GM12801 (cell line): Measurements from ENCODE around the gene PSMC3.

Source experiments
- CTCF ChIP-seq: IDR thresholded peaks from one replicate; pipeline ENCODE4 v1.5.1; 2011; ENCODE audit warnings: control low read depth; ENCODE audit not compliant: insufficient read length; ENCODE audit errors: extremely low read depth

Gene PSMC3

DNA sequence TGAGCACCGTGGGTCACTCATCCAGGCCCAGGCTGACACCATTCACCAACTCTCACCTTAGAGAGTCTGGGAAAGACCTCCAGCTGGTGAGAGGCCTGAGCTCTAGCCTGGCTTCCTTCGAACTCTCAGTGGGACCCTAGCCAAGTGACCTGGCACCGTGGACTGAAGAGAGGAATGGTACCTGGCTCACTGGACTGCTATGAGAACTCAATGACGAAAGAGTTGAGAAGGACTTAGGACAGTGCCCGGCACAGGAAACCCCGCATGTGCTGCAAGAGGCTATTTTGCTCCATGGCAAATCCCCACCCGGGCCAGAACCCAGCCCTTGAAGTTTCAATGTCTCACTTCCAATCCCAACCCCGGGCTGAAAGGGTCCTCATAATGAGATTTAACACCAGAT is 23.3 kb upstream of the PSMC3 start:
- TF ChIP-seq CTCF, result no peak

- no peak for TF ChIP-seq CTCF
Observed at GRCh38 chr11:47448566-47449427, 22.6 kb upstream of the PSMC3 start, which contains the start of gene RAPSN. Gene RAPSN, minus strand, starts transcription at chr11:47449136. Its CDS starts 172 bp downstream, at chr11:47448964.

GRCh38 chr11:47447906-47448305 is 21.7 kb upstream of the PSMC3 start:
- TF ChIP-seq CTCF, result no peak

- TF ChIP-seq CTCF, result no peak
Observed at GRCh38 chr11:47446833-47447232, 20.6 kb upstream of the PSMC3 start.

DNA sequence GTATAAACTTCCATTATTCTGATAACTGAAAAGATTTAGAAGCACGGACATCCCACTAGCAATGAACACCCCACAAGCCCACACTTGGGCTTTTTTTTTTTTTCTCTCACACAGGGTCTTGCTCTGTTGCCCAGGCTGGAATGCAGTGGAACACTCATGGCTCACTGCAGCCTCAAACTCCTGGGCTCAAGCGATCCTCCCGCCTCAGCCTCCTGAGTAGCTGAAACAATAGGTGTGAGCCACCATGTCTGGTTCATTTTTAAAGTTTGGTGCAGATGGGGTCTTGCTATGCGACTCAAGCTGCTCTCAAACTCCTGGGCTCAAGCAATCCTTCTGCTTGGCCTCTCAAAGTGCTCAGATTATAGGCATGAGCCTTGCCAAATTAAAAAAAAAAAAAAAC is 19.6 kb upstream of the PSMC3 start:
- TF ChIP-seq CTCF, result no peak

DNA sequence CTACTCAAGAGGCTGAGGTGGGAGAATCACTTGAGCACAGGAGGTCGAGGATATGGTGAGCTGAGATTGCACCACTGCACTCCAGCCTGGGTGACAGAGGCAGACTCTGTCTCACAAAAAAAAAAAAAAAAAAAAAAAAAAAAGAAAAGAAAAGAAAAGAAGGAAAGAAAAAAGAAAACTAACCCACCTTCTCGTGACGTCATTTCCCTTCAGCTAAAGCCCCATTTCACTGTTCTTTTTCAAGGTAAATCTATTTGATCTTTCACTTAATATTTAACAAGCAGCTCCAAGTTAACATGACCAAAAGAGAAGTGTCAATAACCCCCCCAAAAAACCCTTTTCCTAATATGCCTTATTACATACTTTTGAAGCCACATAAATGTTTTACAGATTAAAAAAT is 17.6 kb upstream of the PSMC3 start:
- TF ChIP-seq CTCF, result no peak

- TF ChIP-seq CTCF, result no peak
Observed at GRCh38 chr11:47443028-47443700, 16.9 kb upstream of the PSMC3 start.
